GM18526 (cell line): ENCODE results near the gene APAF1.

ENCODE experiments used
- POLR2A ChIP-seq: IDR thresholded peaks from 3 replicates; pipeline ENCODE4 v1.6.1; 2011; ENCODE audit not compliant: insufficient read length; ENCODE audit errors: extremely low read depth

The APAF1 gene

GRCh38 chr12:98736352-98737321, 91.5 kb downstream of the APAF1 start:
- no peak for TF ChIP-seq POLR2A

- TF ChIP-seq POLR2A = no peak
Measured at GRCh38 chr12:98737322-98737712, 92.2 kb downstream of the APAF1 start.

GRCh38 chr12:98738002-98738401, 92.9 kb downstream of the APAF1 start:
- TF ChIP-seq POLR2A = no peak

GRCh38 chr12:98738539-98738938, 93.4 kb downstream of the APAF1 start:
- no peak for TF ChIP-seq POLR2A

GRCh38 chr12:98740751-98741150, 95.7 kb downstream of the APAF1 start:
- no peak for TF ChIP-seq POLR2A

- no peak for TF ChIP-seq POLR2A
Measured at GRCh38 chr12:98741196-98741555, 96.1 kb downstream of the APAF1 start.

GRCh38 chr12:98741556-98742265, 96.6 kb downstream of the APAF1 start:
- no peak for TF ChIP-seq POLR2A

GRCh38 chr12:98743362-98743953, 98.4 kb downstream of the APAF1 start:
- TF ChIP-seq POLR2A = no peak

GRCh38 chr12:98744680-98745079, 99.6 kb downstream of the APAF1 start:
- TF ChIP-seq POLR2A = no peak

GRCh38 chr12:98745578-98746391, 100.7 kb downstream of the APAF1 start:
- TF ChIP-seq POLR2A = no peak

GRCh38 chr12:98748463-98748862, 103.4 kb downstream of the APAF1 start:
- no peak for TF ChIP-seq POLR2A

GRCh38 chr12:98750511-98750910, 105.4 kb downstream of the APAF1 start:
- TF ChIP-seq POLR2A = no peak

GRCh38 chr12:98751580-98752115, 106.6 kb downstream of the APAF1 start:
- TF ChIP-seq POLR2A = no peak

GRCh38 chr12:98752726-98753125, 107.6 kb downstream of the APAF1 start:
- TF ChIP-seq POLR2A = no peak

- TF ChIP-seq POLR2A = no peak
Measured at GRCh38 chr12:98754095-98754494, 109.0 kb downstream of the APAF1 start.
